Measurements from ENCODE around the gene CD19.
A peak's percentile ranks its signal among the peaks of the same experiment; 100 is the strongest.
"Not testable (repeated sequence)": the region's sequence is repeated elsewhere in the genome, so short reads cannot be mapped to it uniquely, and the experiment has no call there.

Gene CD19

GRCh38 chr16:28936784-28937155 lies 5.0 kb downstream of the CD19 start:
- TF ChIP-seq GATA1 (IDR thresholded peaks at IDR 0.05; ENCODE audit: low read depth, low read length) (no peak), POLR2A (IDR thresholded peaks at IDR 0.05; ENCODE audit: low read length) (no peak)
- no peak for DNase-seq

GRCh38 chr16:28937222-28937876 lies 5.6 kb downstream of the CD19 start:
- DNase-seq: no peak
- no peak for TF ChIP-seq GATA1 (IDR thresholded peaks at IDR 0.05; ENCODE audit: low read depth, low read length)

GRCh38 chr16:28938721-28939120 lies 7.0 kb downstream of the CD19 start:
- TF ChIP-seq POLR2A (IDR thresholded peaks at IDR 0.05; ENCODE audit: low read length): no peak
- no peak for TF ChIP-seq GATA1 (IDR thresholded peaks at IDR 0.05; ENCODE audit: low read depth, low read length)
- no peak for DNase-seq

GRCh38 chr16:28939825-28940224 lies 8.1 kb downstream of the CD19 start:
- DNase-seq: not testable (repeated sequence)

GRCh38 chr16:28943281-28943680 lies 11.5 kb downstream of the CD19 start:
- no peak for TF ChIP-seq GATA1 (IDR thresholded peaks at IDR 0.05; ENCODE audit: low read depth, low read length)
- TF ChIP-seq POLR2A (IDR thresholded peaks at IDR 0.05; ENCODE audit: low read length): no peak
- DNase-seq: no peak

- no peak for DNase-seq
- TF ChIP-seq POLR2A (IDR thresholded peaks at IDR 0.05; ENCODE audit: low read length) (no peak), GATA1 (IDR thresholded peaks at IDR 0.05; ENCODE audit: low read depth, low read length) (no peak)
Measured at GRCh38 chr16:28946681-28947080, 14.9 kb downstream of the CD19 start.

GRCh38 chr16:28950648-28951409 lies 19.1 kb downstream of the CD19 start, which contains the start of gene NFATC2IP:
Gene NFATC2IP, plus strand, starts transcription at chr16:28950937. Its CDS starts 75 bp downstream, at chr16:28951012.
- TF ChIP-seq GATA1 (IDR thresholded peaks at IDR 0.05; ENCODE audit: low read depth, low read length) (no peak), POLR2A (IDR thresholded peaks at IDR 0.05; ENCODE audit: low read length) (peak; percentile 71)
- peak; percentile 100 for DNase-seq

- TF ChIP-seq POLR2A (IDR thresholded peaks at IDR 0.05; ENCODE audit: low read length) (no peak), GATA1 (IDR thresholded peaks at IDR 0.05; ENCODE audit: low read depth, low read length) (no peak)
- DNase-seq: peak in 1 of 2 experiments; percentile 71
Measured at GRCh38 chr16:28951410-28951943, 19.7 kb downstream of the CD19 start.

GRCh38 chr16:28958216-28958615 lies 26.4 kb downstream of the CD19 start:
- no peak for DNase-seq
- TF ChIP-seq GATA1 (IDR thresholded peaks at IDR 0.05; ENCODE audit: low read depth, low read length) (no peak), POLR2A (IDR thresholded peaks at IDR 0.05; ENCODE audit: low read length) (no peak)

GRCh38 chr16:28958836-28959235 lies 27.1 kb downstream of the CD19 start:
- no peak for TF ChIP-seq GATA1 (IDR thresholded peaks at IDR 0.05; ENCODE audit: low read depth, low read length)
- no peak for TF ChIP-seq POLR2A (IDR thresholded peaks at IDR 0.05; ENCODE audit: low read length)
- DNase-seq: no peak

GRCh38 chr16:28964072-28964471 lies 32.3 kb downstream of the CD19 start:
- no peak for DNase-seq
- TF ChIP-seq POLR2A (IDR thresholded peaks at IDR 0.05; ENCODE audit: low read length): no peak

- DNase-seq: no peak
- TF ChIP-seq GATA1 (IDR thresholded peaks at IDR 0.05; ENCODE audit: low read depth, low read length) (no peak), POLR2A (IDR thresholded peaks at IDR 0.05; ENCODE audit: low read length) (no peak)
Measured at GRCh38 chr16:28964496-28964895, 32.7 kb downstream of the CD19 start.

GRCh38 chr16:28967156-28967555 lies 35.4 kb downstream of the CD19 start:
- TF ChIP-seq POLR2A (IDR thresholded peaks at IDR 0.05; ENCODE audit: low read length) (no peak), GATA1 (IDR thresholded peaks at IDR 0.05; ENCODE audit: low read depth, low read length) (no peak)
- no peak for DNase-seq

- not testable (repeated sequence) for DNase-seq
Measured at GRCh38 chr16:28969696-28970095, 37.9 kb downstream of the CD19 start.

- peak; percentile 55 to 62 for DNase-seq
- no peak for TF ChIP-seq GATA1 (IDR thresholded peaks at IDR 0.05; ENCODE audit: low read depth, low read length)
- TF ChIP-seq POLR2A (IDR thresholded peaks at IDR 0.05; ENCODE audit: low read length): no peak
Measured at GRCh38 chr16:28974007-28974436, 42.3 kb downstream of the CD19 start.

Measured in erythroblast (primary cell).